Natural killer cell (primary cell): Measurements from ENCODE around the gene GPR12. TPM values are rescaled to one million over a fixed set of nuclear protein-coding genes. Genes with fewer than 3 reads are reported as not detected.

Experiments
- ATAC-seq, 3 donors: fragments of 150-1000 bp in 2 of 3; fragments of 200-7000 bp in 1 of 3; cut with Tn5 transposase; 1 replicate in 1 of 3; 2 replicates in 2 of 3; pipeline ENCODE4 v1.10.0; 2021; ENCODE audit warnings: mild to moderate bottlenecking in 2 of 3, moderate library complexity in 2 of 3
- DNase-seq, 2 donors: peaks; one replicate each; pipeline versions ENCODE4 v3.0.0 to v3.0.0-alpha.2; 2013 to 2021; ENCODE audit warnings: mixed read lengths in 1 of 2
- H3K27ac ChIP-seq: one replicate; pipeline ENCODE4 v1.5.1; 2013; ENCODE audit warnings: mild to moderate bottlenecking, low read length
- H3K27me3 ChIP-seq: one replicate; pipeline ENCODE4 v1.6.1; 2013; ENCODE audit warnings: low read length; ENCODE audit not compliant: control insufficient read depth, insufficient read depth
- H3K36me3 ChIP-seq: one replicate; pipeline ENCODE4 v1.6.1; 2013; ENCODE audit warnings: low read length; ENCODE audit not compliant: control insufficient read depth, insufficient read depth
- H3K4me1 ChIP-seq: one replicate; pipeline ENCODE4 v1.6.1; 2013; ENCODE audit warnings: low read length; ENCODE audit not compliant: control insufficient read depth, insufficient read depth
- H3K4me3 ChIP-seq: one replicate; pipeline ENCODE4 v1.5.1; 2013; ENCODE audit warnings: low read length
- H3K9me3 ChIP-seq: one replicate; pipeline ENCODE4 v1.6.1; 2013; ENCODE audit warnings: low read length; ENCODE audit not compliant: control insufficient read depth, insufficient read depth
- H3K27ac Mint-ChIP-seq, 2 donors: one replicate each; pipeline ENCODE4 v1.8.0; 2022; ENCODE audit warnings: mild to moderate bottlenecking in 2 of 2, mixed read lengths in 2 of 2, moderate library complexity in 1 of 2
- H3K27me3 Mint-ChIP-seq, 2 donors: one replicate each; pipeline ENCODE4 v1.8.0; 2022; ENCODE audit warnings: low read depth in 2 of 2, mixed read lengths in 2 of 2
- H3K36me3 Mint-ChIP-seq: one replicate; pipeline ENCODE4 v1.8.0; 2022; ENCODE audit warnings: mixed read lengths
- H3K4me1 Mint-ChIP-seq, 2 donors: one replicate each; pipeline ENCODE4 v1.8.0; 2022; ENCODE audit warnings: mixed read lengths in 2 of 2
- H3K4me3 Mint-ChIP-seq: one replicate; pipeline ENCODE4 v1.8.0; 2022; ENCODE audit warnings: mild to moderate bottlenecking, moderate library complexity, mixed read lengths
- H3K9me3 Mint-ChIP-seq, 2 donors: one replicate each; pipeline ENCODE4 v1.8.0; 2022; ENCODE audit warnings: mixed read lengths in 2 of 2
- CTCF ChIP-seq: fragments of 200-600 bp; IDR thresholded peaks from one replicate; pipeline ENCODE4 v1.8.0; 2022; ENCODE audit warnings: antibody characterized with exemption
- WGBS: methylation state at CpG from one replicate; pipeline ENCODE4 v1.1.7; 2013; ENCODE audit warnings: missing lambda C conversion rate; ENCODE audit not compliant: insufficient coverage; 5-methylcytosine and 5-hydroxymethylcytosine counted together
- intact Hi-C: fragments of 100-400 bp; cut with micrococcal nuclease; formaldehyde crosslinking; loops from one replicate; pipeline ENCODE4 v1.14.2; 2022
- total RNA-seq, 4 donors: library from RNA; stranded (reverse); fragments of 120-200 nt in 1 of 4; gene quantifications; one replicate each; pipeline versions ENCODE4 v1.2.3 to v1.2.4, GENCODE V29; 2013 to 2022

Gene GPR12
- total RNA-seq, result not detected
- total RNA-seq (2013), result 0.02 TPM

GRCh38 chr13:26759907-26760831, at the start of gene GPR12:
GPR12 (minus strand) TSS chr13:26760786; CDS start chr13:26759827, 959 bp downstream.
- Mint-ChIP-seq H3K27me3 (peaks cover 53 to 84% of the 10 kb centered on the region in 2 donors), H3K9me3 (no peaks in the 10 kb centered on the region), H3K4me1 (peaks cover 5% of the 10 kb centered on the region in 2 donors), H3K36me3 (no peaks in the 10 kb centered on the region), H3K27ac (no peak within 1 kb of the TSS), H3K4me3 (peak within 1 kb of the TSS; percentile 82)
- Histone ChIP-seq H3K36me3 (no peaks in the 10 kb centered on the region), H3K9me3 (no peaks in the 10 kb centered on the region), H3K4me1 (peaks cover 6% of the 10 kb centered on the region), H3K4me3 (no peak within 1 kb of the TSS), H3K27ac (no peak within 1 kb of the TSS), H3K27me3 (peaks cover 19% of the 10 kb centered on the region)
- ATAC-seq (peak in 1 of 3 donors; percentile 22), DNase-seq (no peak)
- no peak for TF ChIP-seq CTCF
- WGBS, result 2% methylated on average over 87 of the region's 87 CpGs
- intact Hi-C loops, result no loop called here

GRCh38 chr13:26810095-26810494, 49.5 kb upstream of the GPR12 start:
- TF ChIP-seq CTCF, result no peak
- Mint-ChIP-seq H3K4me1 (no peaks in the 10 kb centered on the region), H3K9me3 (no peaks in the 10 kb centered on the region), H3K4me3 (no peak overlapping the region), H3K27me3 (peaks cover 28 to 54% of the 10 kb centered on the region in 2 donors), H3K27ac (no peak overlapping the region), H3K36me3 (no peaks in the 10 kb centered on the region)
- intact Hi-C loops, result no loop called here
- H3K9me3 ChIP-seq, result no peaks in the 10 kb centered on the region
- ATAC-seq (no peak), DNase-seq (no peak)
- no peak overlapping the region for H3K27ac ChIP-seq
- 20% methylated on average over 1 of the region's 2 CpGs for WGBS
- no peaks in the 10 kb centered on the region for H3K36me3 ChIP-seq
- no peak overlapping the region for H3K4me3 ChIP-seq
- H3K27me3 ChIP-seq, result peaks cover 3% of the 10 kb centered on the region
- H3K4me1 ChIP-seq, result no peaks in the 10 kb centered on the region

GRCh38 chr13:26806891-26807290, 46.3 kb upstream of the GPR12 start:
- Histone ChIP-seq H3K27ac (no peak overlapping the region), H3K4me3 (no peak overlapping the region), H3K4me1 (no peaks in the 10 kb centered on the region), H3K36me3 (no peaks in the 10 kb centered on the region), H3K27me3 (peaks cover 3% of the 10 kb centered on the region), H3K9me3 (no peaks in the 10 kb centered on the region)
- no peak overlapping the region for H3K27ac Mint-ChIP-seq
- no peaks in the 10 kb centered on the region for H3K9me3 Mint-ChIP-seq
- ATAC-seq, result no peak
- no peak for TF ChIP-seq CTCF
- peaks cover 28 to 57% of the 10 kb centered on the region in 2 donors for H3K27me3 Mint-ChIP-seq
- no peak for DNase-seq
- intact Hi-C loops, result no loop called here
- no peaks in the 10 kb centered on the region for H3K36me3 Mint-ChIP-seq
- H3K4me3 Mint-ChIP-seq, result no peak overlapping the region
- no peaks in the 10 kb centered on the region for H3K4me1 Mint-ChIP-seq
